Neural crest cell (in vitro differentiated cells): Measurements from ENCODE around the gene KLHL7. TPM values are rescaled to one million over a fixed set of nuclear protein-coding genes. Genes with fewer than 3 reads are reported as not detected.

ENCODE experiments used
- DNase-seq: peaks from one replicate; pipeline ENCODE4 v3.0.0; 2021; ENCODE audit warnings: low read depth, mixed read lengths, low spot score
- H3K27ac Mint-ChIP-seq: one replicate; pipeline ENCODE4 v1.8.0; 2021; ENCODE audit warnings: mild to moderate bottlenecking, mixed read lengths; ENCODE audit not compliant: unreplicated experiment
- H3K27me3 Mint-ChIP-seq: 2 replicates; pipeline ENCODE4 v1.8.0; 2021; ENCODE audit warnings: low read depth, mild to moderate bottlenecking, mixed read lengths
- H3K36me3 Mint-ChIP-seq: 2 replicates; pipeline ENCODE4 v1.8.0; 2021; ENCODE audit warnings: low read depth, mild to moderate bottlenecking, mixed read lengths
- H3K4me1 Mint-ChIP-seq: 2 replicates; pipeline ENCODE4 v1.8.0; 2021; ENCODE audit warnings: mixed read lengths
- H3K4me3 Mint-ChIP-seq: one replicate; pipeline ENCODE4 v1.8.0; 2021; ENCODE audit warnings: mild to moderate bottlenecking, mixed read lengths
- H3K9me3 Mint-ChIP-seq: 2 replicates; pipeline ENCODE4 v1.8.0; 2021; ENCODE audit warnings: mixed read lengths
- total RNA-seq: library from RNA; stranded (reverse); gene quantifications from 2 replicates; pipeline ENCODE4 v1.2.1, GENCODE V29; 2021
- TF ChIP-seq, protein P1 (sequence below): fragments of 200-600 bp; sonication (generic); conservative IDR thresholded peaks from 2 replicates; pipeline ENCODE4 v1.5.0; 2021; ENCODE audit warnings: antibody characterized with exemption, mild to moderate bottlenecking

KLHL7 gene
- total RNA-seq, 1 donor from 2014 or later: 47.6 TPM

DNA sequence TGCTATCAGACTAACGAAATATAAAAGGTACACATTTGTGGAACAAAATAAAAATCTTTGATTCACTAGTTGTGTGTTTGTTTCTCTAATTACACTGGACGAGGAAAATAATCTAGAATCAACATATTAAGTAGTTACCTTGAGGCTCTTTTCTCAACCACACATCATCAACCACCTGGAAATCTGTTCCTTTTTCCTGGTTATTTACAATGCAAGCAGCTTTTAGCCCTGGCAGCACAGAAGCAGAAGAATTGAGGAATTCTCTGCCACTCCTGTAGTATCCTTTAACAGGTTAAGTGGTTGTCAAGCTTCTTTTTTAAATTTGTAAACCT, 100.0 kb downstream of the KLHL7 start:
- Mint-ChIP-seq H3K27ac (no peak overlapping the region), H3K36me3 (peaks cover 7% of the 10 kb centered on the region), H3K9me3 (no peaks in the 10 kb centered on the region), H3K4me1 (no peaks in the 10 kb centered on the region), H3K4me3 (no peak overlapping the region), H3K27me3 (no peaks in the 10 kb centered on the region)
- TF ChIP-seq, protein P1, sequence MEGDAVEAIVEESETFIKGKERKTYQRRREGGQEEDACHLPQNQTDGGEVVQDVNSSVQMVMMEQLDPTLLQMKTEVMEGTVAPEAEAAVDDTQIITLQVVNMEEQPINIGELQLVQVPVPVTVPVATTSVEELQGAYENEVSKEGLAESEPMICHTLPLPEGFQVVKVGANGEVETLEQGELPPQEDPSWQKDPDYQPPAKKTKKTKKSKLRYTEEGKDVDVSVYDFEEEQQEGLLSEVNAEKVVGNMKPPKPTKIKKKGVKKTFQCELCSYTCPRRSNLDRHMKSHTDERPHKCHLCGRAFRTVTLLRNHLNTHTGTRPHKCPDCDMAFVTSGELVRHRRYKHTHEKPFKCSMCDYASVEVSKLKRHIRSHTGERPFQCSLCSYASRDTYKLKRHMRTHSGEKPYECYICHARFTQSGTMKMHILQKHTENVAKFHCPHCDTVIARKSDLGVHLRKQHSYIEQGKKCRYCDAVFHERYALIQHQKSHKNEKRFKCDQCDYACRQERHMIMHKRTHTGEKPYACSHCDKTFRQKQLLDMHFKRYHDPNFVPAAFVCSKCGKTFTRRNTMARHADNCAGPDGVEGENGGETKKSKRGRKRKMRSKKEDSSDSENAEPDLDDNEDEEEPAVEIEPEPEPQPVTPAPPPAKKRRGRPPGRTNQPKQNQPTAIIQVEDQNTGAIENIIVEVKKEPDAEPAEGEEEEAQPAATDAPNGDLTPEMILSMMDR: no peak
- DNase-seq: no peak

DNA sequence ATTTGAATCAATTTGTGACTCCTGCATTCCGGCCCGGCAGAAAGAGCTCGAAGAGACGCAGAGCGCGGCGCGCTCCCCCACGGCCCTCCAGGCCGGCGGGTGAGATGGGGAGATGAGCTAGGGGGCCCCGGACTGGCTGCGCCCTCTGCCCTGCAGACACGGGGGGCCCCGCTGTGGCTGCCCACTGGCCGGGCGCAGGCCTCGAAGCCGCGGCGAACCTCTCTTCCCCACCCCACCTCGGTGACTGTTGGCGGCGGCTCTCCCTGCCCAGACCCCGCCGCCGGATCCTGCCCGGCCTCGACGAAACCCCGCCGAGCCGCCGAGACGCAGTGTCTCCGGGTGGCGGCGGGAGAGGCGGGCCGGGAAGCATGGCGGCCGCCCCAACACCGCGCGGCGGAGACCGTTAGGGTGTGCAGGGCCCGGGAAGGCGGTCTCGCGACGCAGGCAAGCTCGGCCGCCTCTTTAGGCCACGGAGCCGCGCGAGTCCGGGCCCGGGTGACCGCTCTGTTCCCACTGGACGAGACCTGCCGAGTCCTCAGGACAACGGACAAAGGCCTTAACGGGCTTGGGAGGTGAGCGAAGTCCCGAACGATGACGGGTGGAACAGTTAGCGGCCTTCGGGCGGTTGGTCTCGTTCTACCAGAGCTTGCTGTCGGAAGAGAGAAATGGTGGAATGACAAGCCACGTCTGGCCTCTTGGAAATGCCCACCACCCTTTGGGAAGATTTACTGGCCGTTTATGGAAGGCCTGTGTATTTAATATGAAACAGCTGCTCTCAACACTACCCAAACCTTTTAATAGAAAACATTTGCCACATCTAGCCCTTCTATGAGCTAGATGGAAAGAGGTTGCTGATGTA, 100.6 kb downstream of the KLHL7 start:
- TF ChIP-seq, protein P1: no peak
- H3K4me3 Mint-ChIP-seq: no peak overlapping the region
- no peak overlapping the region for H3K27ac Mint-ChIP-seq
- no peak for DNase-seq
- H3K27me3 Mint-ChIP-seq: no peaks in the 10 kb centered on the region
- H3K36me3 Mint-ChIP-seq: peaks cover 7% of the 10 kb centered on the region
- H3K4me1 Mint-ChIP-seq: no peaks in the 10 kb centered on the region
- no peaks in the 10 kb centered on the region for H3K9me3 Mint-ChIP-seq

DNA sequence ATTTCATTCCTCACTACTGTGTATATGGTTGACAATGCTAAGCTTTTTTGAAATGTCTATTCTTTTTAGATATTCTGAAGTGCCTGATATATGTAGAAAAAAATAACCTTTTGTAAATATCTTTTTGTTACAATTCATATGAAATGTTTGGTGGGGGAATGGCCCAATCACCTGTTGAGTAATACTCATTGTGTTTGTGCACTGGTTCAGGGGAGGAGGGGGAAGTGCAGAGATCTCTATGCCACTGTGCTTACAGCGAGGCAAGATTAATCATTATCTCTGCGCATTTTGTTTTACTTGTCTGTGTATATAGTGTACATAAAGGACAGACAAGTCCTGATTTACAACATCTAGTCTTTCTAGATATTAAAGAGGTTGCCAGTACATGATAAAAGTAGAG, 101.4 kb downstream of the KLHL7 start:
- no peaks in the 10 kb centered on the region for H3K27me3 Mint-ChIP-seq
- no peak overlapping the region for H3K4me3 Mint-ChIP-seq
- no peak overlapping the region for H3K27ac Mint-ChIP-seq

DNA sequence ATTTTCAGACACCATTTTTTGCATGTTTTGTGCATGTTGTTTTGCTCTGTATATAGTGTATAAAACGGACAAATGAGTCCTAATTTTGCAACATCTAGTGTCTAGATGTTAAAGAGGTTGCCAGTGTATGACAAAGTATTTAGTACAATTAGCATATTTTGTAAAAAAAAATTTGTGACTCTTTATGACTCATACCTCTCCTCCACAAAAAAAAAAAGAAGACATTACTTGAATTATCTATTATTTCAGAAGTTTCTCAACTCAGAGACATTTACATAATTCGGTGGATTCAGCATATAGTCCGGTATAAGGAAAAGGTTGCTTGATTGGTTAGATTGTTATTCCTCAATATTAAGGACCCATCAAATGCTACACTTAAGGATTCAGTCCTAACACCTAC, 102.3 kb downstream of the KLHL7 start:
- Mint-ChIP-seq H3K27ac (no peak overlapping the region), H3K9me3 (no peaks in the 10 kb centered on the region), H3K4me1 (no peaks in the 10 kb centered on the region), H3K27me3 (no peaks in the 10 kb centered on the region), H3K36me3 (peaks cover 5% of the 10 kb centered on the region), H3K4me3 (no peak overlapping the region)
- no peak for DNase-seq
- TF ChIP-seq, protein P1: no peak

More for the DNA sequence above, 101.4 kb downstream of the KLHL7 start:
- no peaks in the 10 kb centered on the region for H3K9me3 Mint-ChIP-seq
- no peaks in the 10 kb centered on the region for H3K4me1 Mint-ChIP-seq
- TF ChIP-seq, protein P1: no peak
- peaks cover 5% of the 10 kb centered on the region for H3K36me3 Mint-ChIP-seq
- no peak for DNase-seq

DNA sequence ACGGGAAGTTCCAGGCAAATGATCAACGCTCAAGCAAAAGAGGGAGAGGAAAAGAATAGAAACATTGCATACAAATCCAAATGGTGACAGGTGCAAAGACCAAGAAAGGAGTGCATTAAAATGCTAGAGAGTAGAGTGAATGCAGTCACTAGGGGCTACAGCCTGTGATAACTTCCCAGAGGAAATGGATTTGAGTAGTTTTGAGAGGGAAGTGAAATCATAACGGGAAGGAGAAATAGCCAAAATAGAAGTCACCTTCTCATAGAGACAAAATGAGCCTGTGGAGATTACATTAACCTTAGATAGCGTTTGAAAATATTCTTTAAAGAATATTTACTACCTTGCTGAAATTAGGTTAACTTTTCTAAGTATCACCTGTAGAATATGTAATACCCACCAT, 102.7 kb downstream of the KLHL7 start:
- no peaks in the 10 kb centered on the region for H3K9me3 Mint-ChIP-seq
- no peak for DNase-seq
- no peaks in the 10 kb centered on the region for H3K27me3 Mint-ChIP-seq
- no peak overlapping the region for H3K27ac Mint-ChIP-seq
- peaks cover 5% of the 10 kb centered on the region for H3K36me3 Mint-ChIP-seq
- TF ChIP-seq, protein P1: no peak
- no peaks in the 10 kb centered on the region for H3K4me1 Mint-ChIP-seq
- H3K4me3 Mint-ChIP-seq: no peak overlapping the region
